GM12891 (cell line): Measurements from ENCODE around the gene TNNT3.

Experiments used
- POLR2A ChIP-seq: IDR thresholded peaks from 2 replicates; pipeline ENCODE4 v1.6.1; 2011; ENCODE audit warnings: low read depth, low read length, control low read depth
- POLR2AphosphoS5 ChIP-seq: IDR thresholded peaks from 2 replicates; pipeline ENCODE4 v1.6.1; 2011; ENCODE audit warnings: low read depth, low read length, control low read depth
- SPI1 ChIP-seq: IDR thresholded peaks from 2 replicates; pipeline ENCODE4 v1.6.1; 2011; ENCODE audit warnings: low read depth, low read length, control low read depth
- TAF1 ChIP-seq: IDR thresholded peaks from 2 replicates; pipeline ENCODE4 v1.6.1; 2011; ENCODE audit warnings: low read depth, low read length, control low read depth

GRCh38 chr11:1970956-1971355 lies 51.5 kb downstream of the TNNT3 start:
- TF ChIP-seq POLR2A (no peak), POLR2AphosphoS5 (no peak), TAF1 (no peak), SPI1 (no peak)
